ENCODE results near the gene RPL38. TPM values are rescaled to one million over a fixed set of nuclear protein-coding genes. Genes with fewer than 3 reads are reported as not detected.

The RPL38 gene
- total and polyA plus RNA-seq, 5 donors, result 647 to 1,420 (median 752) TPM

- DNase-seq (peak; percentile 68 to 85 (median 74)), ATAC-seq (peak; percentile 29 to 80)
- Histone ChIP-seq H3K27ac (ENCODE audit: low read length) (peak overlapping the region; percentile 14), H3K9me3 (ENCODE audit: control insufficient read depth, low read length) (no peaks in the 10 kb centered on the region), H3K4me3 (ENCODE audit: low read length) (no peak overlapping the region), H3K27me3 (ENCODE audit: control insufficient read depth, insufficient read depth) (no peaks in the 10 kb centered on the region), H3K4me1 (ENCODE audit: control insufficient read depth, insufficient read depth, low read length) (peaks cover 14% of the 10 kb centered on the region)
- intact Hi-C loops (cut with DNase I), result no loop called here
- WGBS, result 37% methylated on average over 11 of the region's 11 CpGs
Observed at GRCh38 chr17:74240618-74241205, 37.2 kb downstream of the RPL38 start.

- peaks cover 12% of the 10 kb centered on the region for H3K4me1 ChIP-seq (ENCODE audit: control insufficient read depth, insufficient read depth, low read length)
- H3K9me3 ChIP-seq (ENCODE audit: control insufficient read depth, low read length), result no peaks in the 10 kb centered on the region
- no peak overlapping the region for H3K4me3 ChIP-seq (ENCODE audit: low read length)
- H3K27me3 ChIP-seq (ENCODE audit: control insufficient read depth, insufficient read depth), result no peaks in the 10 kb centered on the region
- DNase-seq, result peak in 2 of 3 donors; percentile 49 to 72
- intact Hi-C loops (cut with DNase I), result no loop called here
- peak; percentile 10 to 37 for ATAC-seq
- H3K27ac ChIP-seq (ENCODE audit: low read length), result peak overlapping the region; percentile 14
- WGBS, result 32% methylated on average over 10 of the region's 10 CpGs
Observed at GRCh38 chr17:74241431-74241830, 38.0 kb downstream of the RPL38 start.

GRCh38 chr17:74241847-74242246 lies 38.4 kb downstream of the RPL38 start:
- ATAC-seq (no peak), DNase-seq (no peak)
- 76% methylated on average over 2 of the region's 2 CpGs for WGBS
- intact Hi-C loops (cut with DNase I), result no loop called here
- H3K4me3 ChIP-seq (ENCODE audit: low read length), result no peak overlapping the region
- peaks cover 10% of the 10 kb centered on the region for H3K4me1 ChIP-seq (ENCODE audit: control insufficient read depth, insufficient read depth, low read length)
- no peaks in the 10 kb centered on the region for H3K9me3 ChIP-seq (ENCODE audit: control insufficient read depth, low read length)
- no peaks in the 10 kb centered on the region for H3K27me3 ChIP-seq (ENCODE audit: control insufficient read depth, insufficient read depth)
- H3K27ac ChIP-seq (ENCODE audit: low read length), result peak overlapping the region; percentile 14

GRCh38 chr17:74243013-74243755 lies 39.7 kb downstream of the RPL38 start:
- intact Hi-C loops (cut with DNase I), result no loop called here
- peak overlapping the region; percentile 55 for H3K27ac ChIP-seq (ENCODE audit: low read length)
- no peaks in the 10 kb centered on the region for H3K9me3 ChIP-seq (ENCODE audit: control insufficient read depth, low read length)
- H3K4me1 ChIP-seq (ENCODE audit: control insufficient read depth, insufficient read depth, low read length), result peaks cover 10% of the 10 kb centered on the region
- WGBS, result 45% methylated on average over 13 of the region's 13 CpGs
- H3K27me3 ChIP-seq (ENCODE audit: control insufficient read depth, insufficient read depth), result no peaks in the 10 kb centered on the region
- H3K4me3 ChIP-seq (ENCODE audit: low read length), result no peak overlapping the region
- ATAC-seq (peak; percentile 63 to 84), DNase-seq (peak; percentile 61 to 85 (median 83))

- no peak for ATAC-seq
- Histone ChIP-seq H3K27ac (ENCODE audit: low read length) (no peak overlapping the region), H3K4me1 (ENCODE audit: control insufficient read depth, insufficient read depth, low read length) (peaks cover 10% of the 10 kb centered on the region)
Observed at GRCh38 chr17:74244128-74244527, 40.6 kb downstream of the RPL38 start.

GRCh38 chr17:74244548-74244947 lies 41.1 kb downstream of the RPL38 start:
- H3K4me3 ChIP-seq (ENCODE audit: low read length), result no peak overlapping the region
- H3K27ac ChIP-seq (ENCODE audit: low read length), result no peak overlapping the region
- ATAC-seq (no peak), DNase-seq (no peak)
- WGBS, result 64% methylated on average over 6 of the region's 6 CpGs
- intact Hi-C loops (cut with DNase I), result no loop called here
- H3K9me3 ChIP-seq (ENCODE audit: control insufficient read depth, low read length), result no peaks in the 10 kb centered on the region
- peaks cover 10% of the 10 kb centered on the region for H3K4me1 ChIP-seq (ENCODE audit: control insufficient read depth, insufficient read depth, low read length)
- no peaks in the 10 kb centered on the region for H3K27me3 ChIP-seq (ENCODE audit: control insufficient read depth, insufficient read depth)

More at GRCh38 chr17:74244128-74244527, 40.6 kb downstream of the RPL38 start:
- intact Hi-C loops (cut with DNase I), result no loop called here
- 88% methylated on average over 10 of the region's 10 CpGs for WGBS
- Histone ChIP-seq H3K9me3 (ENCODE audit: control insufficient read depth, low read length) (no peaks in the 10 kb centered on the region), H3K4me3 (ENCODE audit: low read length) (no peak overlapping the region), H3K27me3 (ENCODE audit: control insufficient read depth, insufficient read depth) (no peaks in the 10 kb centered on the region)
- no peak for DNase-seq

- WGBS, result 70% methylated on average over 21 of the region's 21 CpGs
- H3K27ac ChIP-seq (ENCODE audit: low read length), result no peak overlapping the region
- intact Hi-C loops (cut with DNase I), result no loop called here
Observed at GRCh38 chr17:74245145-74245831, 41.8 kb downstream of the RPL38 start.

GRCh38 chr17:74245871-74246270 lies 42.4 kb downstream of the RPL38 start:
- Histone ChIP-seq H3K27me3 (ENCODE audit: control insufficient read depth, insufficient read depth) (no peaks in the 10 kb centered on the region), H3K4me3 (ENCODE audit: low read length) (no peak overlapping the region), H3K9me3 (ENCODE audit: control insufficient read depth, low read length) (no peaks in the 10 kb centered on the region), H3K27ac (ENCODE audit: low read length) (no peak overlapping the region), H3K4me1 (ENCODE audit: control insufficient read depth, insufficient read depth, low read length) (peaks cover 9% of the 10 kb centered on the region)
- WGBS, result 70% methylated on average over 5 of the region's 5 CpGs
- DNase-seq (no peak), ATAC-seq (no peak)
- intact Hi-C loops (cut with DNase I), result no loop called here

More at GRCh38 chr17:74245145-74245831, 41.8 kb downstream of the RPL38 start:
- no peak overlapping the region for H3K4me3 ChIP-seq (ENCODE audit: low read length)
- DNase-seq (peak in 1 of 3 donors; percentile 61), ATAC-seq (no peak)
- H3K9me3 ChIP-seq (ENCODE audit: control insufficient read depth, low read length), result no peaks in the 10 kb centered on the region
- no peaks in the 10 kb centered on the region for H3K27me3 ChIP-seq (ENCODE audit: control insufficient read depth, insufficient read depth)
- H3K4me1 ChIP-seq (ENCODE audit: control insufficient read depth, insufficient read depth, low read length), result peaks cover 10% of the 10 kb centered on the region

GRCh38 chr17:74249590-74250270 lies 46.3 kb downstream of the RPL38 start:
- no peaks in the 10 kb centered on the region for H3K27me3 ChIP-seq (ENCODE audit: control insufficient read depth, insufficient read depth)
- no peak overlapping the region for H3K27ac ChIP-seq (ENCODE audit: low read length)
- no peak overlapping the region for H3K4me3 ChIP-seq (ENCODE audit: low read length)
- no peak for DNase-seq
- no peaks in the 10 kb centered on the region for H3K4me1 ChIP-seq (ENCODE audit: control insufficient read depth, insufficient read depth, low read length)
- H3K9me3 ChIP-seq (ENCODE audit: control insufficient read depth, low read length), result no peaks in the 10 kb centered on the region
- WGBS, result 71% methylated on average over 17 of the region's 17 CpGs
- ATAC-seq, result peak in 1 of 2 donors; percentile 5
- intact Hi-C loops (cut with DNase I), result no loop called here

- Histone ChIP-seq H3K4me3 (ENCODE audit: low read length) (no peak overlapping the region), H3K27me3 (ENCODE audit: control insufficient read depth, insufficient read depth) (no peaks in the 10 kb centered on the region), H3K4me1 (ENCODE audit: control insufficient read depth, insufficient read depth, low read length) (no peaks in the 10 kb centered on the region), H3K27ac (ENCODE audit: low read length) (no peak overlapping the region), H3K9me3 (ENCODE audit: control insufficient read depth, low read length) (no peaks in the 10 kb centered on the region)
- 69% methylated on average over 12 of the region's 12 CpGs for WGBS
- no peak for DNase-seq
- ATAC-seq, result no peak
- intact Hi-C loops (cut with DNase I), result no loop called here
Observed at GRCh38 chr17:74250324-74250995, 47.0 kb downstream of the RPL38 start.

Data from right cardiac atrium (tissue), 5 donors.